CD4-positive, CD25-positive, alpha-beta regulatory T cell (primary cell): ENCODE data around the gene SH3BP1. TPM values are rescaled to one million over a fixed set of nuclear protein-coding genes. Genes with fewer than 3 reads are reported as not detected.
"Not testable (repeated sequence)": the region's sequence is repeated elsewhere in the genome, so short reads cannot be mapped to it uniquely, and the experiment has no call there.

Source experiments
- ATAC-seq, 2 donors: fragments of 150-1000 bp; cut with Tn5 transposase; one replicate each; pipeline ENCODE4 v1.10.0; 2021; ENCODE audit warnings: low read depth in 2 of 2, moderate number of reproducible peaks in 2 of 2, moderate library complexity in 1 of 2
- DNase-seq, 3 donors: peaks; one replicate each; pipeline versions ENCODE4 v3.0.0 to v3.0.0-alpha.2; 2012 to 2022; ENCODE audit warnings: mixed read lengths in 1 of 3
- H3K27ac ChIP-seq: one replicate; pipeline ENCODE4 v1.7.0; 2013; ENCODE audit warnings: mild to moderate bottlenecking, low read length; ENCODE audit not compliant: insufficient read depth, poor library complexity, severe bottlenecking
- H3K27me3 ChIP-seq: one replicate; pipeline ENCODE4 v1.7.0; 2013; ENCODE audit warnings: low read length; ENCODE audit not compliant: control insufficient read depth, insufficient read depth
- H3K36me3 ChIP-seq: one replicate; pipeline ENCODE4 v1.7.0; 2013; ENCODE audit warnings: mild to moderate bottlenecking, low read length, moderate library complexity; ENCODE audit not compliant: control insufficient read depth, insufficient read depth
- H3K4me1 ChIP-seq: 2 replicates; pipeline ENCODE4 v1.7.0; 2013; ENCODE audit warnings: mild to moderate bottlenecking, low read length; ENCODE audit not compliant: insufficient read depth, control insufficient read depth, poor library complexity, severe bottlenecking
- H3K4me3 ChIP-seq: one replicate; pipeline ENCODE4 v1.7.0; 2013; ENCODE audit warnings: low read depth, mild to moderate bottlenecking, low read length, moderate library complexity
- H3K9me3 ChIP-seq, 2 experiments: 1 replicate in 1 of 2; 2 replicates in 1 of 2; pipeline ENCODE4 v1.7.0; 2013; ENCODE audit warnings: low read length in 2 of 2, mild to moderate bottlenecking in 1 of 2, moderate library complexity in 1 of 2; ENCODE audit not compliant: control insufficient read depth in 2 of 2
- H3K27ac Mint-ChIP-seq, 3 donors: one replicate each; pipeline ENCODE4 v1.8.0; 2020 to 2022; ENCODE audit warnings: mild to moderate bottlenecking in 3 of 3, mixed read lengths in 3 of 3, moderate library complexity in 2 of 3
- H3K27me3 Mint-ChIP-seq: one replicate; pipeline ENCODE4 v1.8.0; 2022; ENCODE audit warnings: mild to moderate bottlenecking, mixed read lengths
- H3K36me3 Mint-ChIP-seq: one replicate; pipeline ENCODE4 v1.8.0; 2020; ENCODE audit warnings: mixed read lengths
- H3K4me1 Mint-ChIP-seq, 4 donors: one replicate each; pipeline ENCODE4 v1.8.0; 2020 to 2022; ENCODE audit warnings: mixed read lengths in 4 of 4, mild to moderate bottlenecking in 1 of 4
- H3K4me3 Mint-ChIP-seq, 4 donors: one replicate each; pipeline ENCODE4 v1.8.0; 2020 to 2022; ENCODE audit warnings: mild to moderate bottlenecking in 4 of 4, mixed read lengths in 4 of 4, moderate library complexity in 3 of 4
- H3K9me3 Mint-ChIP-seq, 7 donors: one replicate each; pipeline ENCODE4 v1.8.0; 2020 to 2022; ENCODE audit warnings: mixed read lengths in 7 of 7, mild to moderate bottlenecking in 3 of 7, moderate library complexity in 2 of 7
- polyA plus RNA-seq, 4 donors: library from polyadenylated mRNA; unstranded; fragments of 300-500 nt; fragmentation: Illumina TruSeq; gene quantifications; one replicate each; pipeline ENCODE4 v1.2.3, GENCODE V29; 2021
- total RNA-seq: library from RNA; stranded (reverse); gene quantifications from one replicate; pipeline ENCODE4 v1.2.3, GENCODE V29; 2022

The SH3BP1 gene, protein sequence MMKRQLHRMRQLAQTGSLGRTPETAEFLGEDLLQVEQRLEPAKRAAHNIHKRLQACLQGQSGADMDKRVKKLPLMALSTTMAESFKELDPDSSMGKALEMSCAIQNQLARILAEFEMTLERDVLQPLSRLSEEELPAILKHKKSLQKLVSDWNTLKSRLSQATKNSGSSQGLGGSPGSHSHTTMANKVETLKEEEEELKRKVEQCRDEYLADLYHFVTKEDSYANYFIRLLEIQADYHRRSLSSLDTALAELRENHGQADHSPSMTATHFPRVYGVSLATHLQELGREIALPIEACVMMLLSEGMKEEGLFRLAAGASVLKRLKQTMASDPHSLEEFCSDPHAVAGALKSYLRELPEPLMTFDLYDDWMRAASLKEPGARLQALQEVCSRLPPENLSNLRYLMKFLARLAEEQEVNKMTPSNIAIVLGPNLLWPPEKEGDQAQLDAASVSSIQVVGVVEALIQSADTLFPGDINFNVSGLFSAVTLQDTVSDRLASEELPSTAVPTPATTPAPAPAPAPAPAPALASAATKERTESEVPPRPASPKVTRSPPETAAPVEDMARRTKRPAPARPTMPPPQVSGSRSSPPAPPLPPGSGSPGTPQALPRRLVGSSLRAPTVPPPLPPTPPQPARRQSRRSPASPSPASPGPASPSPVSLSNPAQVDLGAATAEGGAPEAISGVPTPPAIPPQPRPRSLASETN
- total RNA-seq: 126 TPM
- polyA plus RNA-seq: 10 to 100 TPM; 10.1 to 17.8 (median 16.2) TPM

DNA sequence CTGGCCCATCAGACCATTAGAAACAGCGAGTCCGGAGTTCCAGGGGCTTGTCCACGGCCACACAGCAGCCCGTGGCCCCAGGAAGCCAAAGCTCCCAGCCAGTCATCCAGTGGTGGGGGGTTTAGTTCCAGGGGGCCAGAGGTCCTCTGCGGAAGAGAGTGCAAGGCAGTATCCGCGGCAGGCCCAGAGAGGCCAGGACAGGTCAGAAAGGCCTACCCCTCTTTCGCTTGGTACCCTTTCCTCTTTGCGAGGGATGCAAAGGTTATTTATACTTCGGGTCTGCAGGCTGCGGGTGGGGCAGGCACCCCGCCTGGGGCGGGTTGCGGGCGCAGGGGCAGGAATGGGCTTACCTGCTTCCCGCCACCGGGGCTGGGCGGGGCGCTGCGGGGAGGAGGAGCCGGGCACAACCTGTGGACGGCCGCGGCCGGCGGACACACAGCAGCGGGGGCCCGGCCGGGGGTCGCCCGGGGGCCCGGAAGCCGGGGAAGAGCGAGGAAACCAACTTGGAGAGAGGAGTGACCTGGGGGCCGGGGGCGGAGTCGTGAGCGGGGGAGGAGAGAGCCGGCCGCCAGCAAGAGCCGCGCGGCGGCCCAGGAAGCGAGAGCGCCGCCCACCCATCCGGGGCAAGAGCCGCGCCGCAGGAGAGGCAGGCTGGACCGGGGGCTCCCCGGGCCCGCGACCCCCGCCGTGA, at the start of gene SH3BP1:
SH3BP1 (plus strand) TSS at position 600 of the 691 bp plus-strand sequence. CDS start 119 bp downstream, outside the sequence.
- peak; percentile 38 to 43 for ATAC-seq
- Histone ChIP-seq H3K27ac (peak within 1 kb of the TSS; percentile 88), H3K4me3 (peak within 1 kb of the TSS; percentile 84), H3K9me3 (no peaks in the 10 kb centered on the region), H3K4me1 (peaks cover 88% of the 10 kb centered on the region), H3K36me3 (peaks cover 21% of the 10 kb centered on the region), H3K27me3 (no peaks in the 10 kb centered on the region)
- H3K27me3 Mint-ChIP-seq: no peaks in the 10 kb centered on the region
- H3K9me3 Mint-ChIP-seq: no peaks in the 10 kb centered on the region
- H3K36me3 Mint-ChIP-seq: peaks cover 16% of the 10 kb centered on the region
- peak; percentile 53 to 73 (median 67) for DNase-seq
- H3K4me3 Mint-ChIP-seq: peak within 1 kb of the TSS; percentile 91 to 100 (median 98)
- peaks cover 0 to 84% (median 46%) of the 10 kb centered on the region in 4 donors for H3K4me1 Mint-ChIP-seq
- peak within 1 kb of the TSS; percentile 95 to 97 (median 96) for H3K27ac Mint-ChIP-seq

DNA sequence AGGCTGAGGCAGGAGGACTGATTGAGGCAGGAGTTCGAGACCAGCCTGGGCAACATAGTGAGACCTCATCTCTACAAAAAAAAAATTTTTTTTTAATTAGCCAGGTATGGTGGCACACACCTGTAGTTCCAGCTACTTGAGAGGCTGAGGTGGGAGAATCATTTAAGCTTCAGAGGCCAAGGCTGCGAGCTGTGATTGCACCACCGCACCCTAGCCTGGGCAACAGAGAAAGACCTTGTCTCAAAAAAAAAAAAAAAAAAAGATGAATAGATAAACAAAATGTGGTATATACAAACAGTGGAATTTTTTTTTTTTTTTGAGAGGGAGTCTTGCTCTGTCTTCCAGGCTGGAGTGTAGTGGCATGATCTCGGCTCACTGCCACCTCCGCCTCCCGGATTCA, 48.4 kb upstream of the SH3BP1 start:
- Mint-ChIP-seq H3K27me3 (peaks cover 20% of the 10 kb centered on the region), H3K4me3 (peak overlapping the region in 1 of 4 donors; percentile 42), H3K4me1 (peaks cover 6 to 13% (median 11%) of the 10 kb centered on the region in 4 donors)
- H3K4me3 ChIP-seq, H3K36me3 ChIP-seq, ATAC-seq, H3K27ac ChIP-seq, H3K27me3 ChIP-seq, H3K36me3 Mint-ChIP-seq, H3K9me3 ChIP-seq, H3K27ac Mint-ChIP-seq, DNase-seq, H3K9me3 Mint-ChIP-seq: not testable (repeated sequence)
- H3K4me1 ChIP-seq: peaks cover 10% of the 10 kb centered on the region

DNA sequence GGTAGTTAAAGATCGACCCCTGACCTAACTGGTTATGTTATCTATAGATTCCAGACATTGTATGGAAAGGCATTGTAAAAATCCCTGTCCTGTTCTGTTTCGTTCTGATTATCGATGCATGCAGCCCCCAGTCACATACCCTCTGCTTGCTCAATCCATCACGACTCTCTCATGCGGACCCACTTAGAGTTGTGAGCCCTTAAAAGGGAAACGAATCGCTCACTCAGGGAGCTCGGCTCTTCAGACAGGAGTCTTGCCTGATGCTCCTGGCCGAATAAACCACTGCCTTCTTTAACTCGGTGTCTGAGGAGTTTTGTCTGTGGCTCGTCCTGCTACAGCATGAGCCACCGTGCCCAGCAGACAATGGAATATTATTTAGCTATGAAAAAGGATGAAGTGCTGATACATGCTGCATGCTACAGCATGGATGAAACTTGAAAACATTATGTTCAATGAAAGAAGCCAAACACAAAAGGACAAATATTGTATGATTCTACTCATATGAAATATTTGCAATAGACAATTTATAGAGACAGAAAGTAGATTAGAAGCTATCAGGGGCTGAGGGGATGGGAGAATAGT, 47.6 kb upstream of the SH3BP1 start:
- H3K36me3 Mint-ChIP-seq: no peaks in the 10 kb centered on the region
- no peaks in the 10 kb centered on the region for H3K27me3 ChIP-seq
- no peaks in the 10 kb centered on the region for H3K9me3 ChIP-seq
- H3K27me3 Mint-ChIP-seq: peaks cover 22% of the 10 kb centered on the region
- H3K9me3 Mint-ChIP-seq: no peaks in the 10 kb centered on the region
- DNase-seq: no peak
- peak overlapping the region; percentile 9 to 90 (median 83) for H3K4me3 Mint-ChIP-seq
- peak overlapping the region; percentile 71 for H3K4me3 ChIP-seq
- H3K27ac ChIP-seq: peak overlapping the region; percentile 28
- H3K36me3 ChIP-seq: no peaks in the 10 kb centered on the region
- H3K4me1 ChIP-seq: peaks cover 10% of the 10 kb centered on the region
- peaks cover 6 to 13% (median 11%) of the 10 kb centered on the region in 4 donors for H3K4me1 Mint-ChIP-seq
- no peak for ATAC-seq
- H3K27ac Mint-ChIP-seq: peak overlapping the region; percentile 67 to 94 (median 94)

DNA sequence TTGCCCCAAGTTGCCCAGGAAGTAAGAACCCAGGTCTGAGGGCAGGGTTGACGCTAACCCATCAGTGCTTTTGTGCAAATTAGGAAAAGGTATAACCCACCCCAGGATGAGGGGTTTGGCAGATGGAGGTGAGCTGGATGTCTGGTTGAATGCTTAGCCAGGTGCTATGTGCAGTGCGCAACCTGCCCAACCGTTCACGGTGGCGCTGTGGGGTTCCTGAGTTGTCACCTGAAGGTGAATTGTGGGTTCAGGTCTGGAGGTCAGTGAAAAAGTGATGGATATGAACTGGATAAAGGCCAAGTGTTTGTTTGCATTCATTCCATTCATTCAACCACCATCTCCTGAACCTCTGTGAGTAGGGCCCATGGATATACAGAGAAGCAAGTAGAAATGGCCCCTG, 45.2 kb upstream of the SH3BP1 start:
- peaks cover 10% of the 10 kb centered on the region for H3K4me1 ChIP-seq
- Mint-ChIP-seq H3K4me3 (no peak overlapping the region), H3K9me3 (no peaks in the 10 kb centered on the region), H3K4me1 (peaks cover 6 to 13% (median 11%) of the 10 kb centered on the region in 4 donors), H3K27me3 (peaks cover 12% of the 10 kb centered on the region), H3K27ac (no peak overlapping the region), H3K36me3 (no peaks in the 10 kb centered on the region)
- H3K27ac ChIP-seq: no peak overlapping the region
- no peaks in the 10 kb centered on the region for H3K27me3 ChIP-seq
- no peak for ATAC-seq
- H3K4me3 ChIP-seq: no peak overlapping the region
- H3K36me3 ChIP-seq: no peaks in the 10 kb centered on the region
- H3K9me3 ChIP-seq: no peaks in the 10 kb centered on the region
- no peak for DNase-seq

DNA sequence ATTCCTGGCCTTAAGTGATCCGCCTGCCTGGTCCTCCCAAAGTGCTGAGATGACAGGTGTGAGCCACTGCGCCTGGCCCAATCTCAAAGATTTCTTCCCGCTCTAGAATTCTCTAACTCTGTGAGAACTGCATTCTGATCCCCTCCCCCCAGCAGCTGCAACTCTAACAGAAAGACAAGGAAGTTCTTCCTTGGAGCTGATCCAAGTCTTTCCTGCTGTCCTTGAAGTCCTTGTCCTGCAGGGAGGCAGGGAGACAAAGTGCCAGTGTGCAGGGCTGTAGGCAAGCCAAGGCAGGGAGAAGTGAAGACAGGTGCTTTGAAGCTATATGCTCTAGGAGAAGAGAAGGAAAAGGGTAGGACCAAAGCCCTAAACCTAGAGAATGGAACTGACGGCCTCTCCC, 40.3 kb upstream of the SH3BP1 start:
- Histone ChIP-seq H3K36me3 (no peaks in the 10 kb centered on the region), H3K9me3 (no peaks in the 10 kb centered on the region), H3K27me3 (no peaks in the 10 kb centered on the region), H3K4me1 (peaks cover 3% of the 10 kb centered on the region), H3K27ac (no peak overlapping the region), H3K4me3 (no peak overlapping the region)
- no peak for ATAC-seq
- Mint-ChIP-seq H3K4me1 (peaks cover 0 to 20% (median 11%) of the 10 kb centered on the region in 4 donors), H3K27ac (no peak overlapping the region), H3K4me3 (no peak overlapping the region), H3K27me3 (peaks cover 16% of the 10 kb centered on the region), H3K9me3 (no peaks in the 10 kb centered on the region), H3K36me3 (no peaks in the 10 kb centered on the region)
- DNase-seq: no peak

DNA sequence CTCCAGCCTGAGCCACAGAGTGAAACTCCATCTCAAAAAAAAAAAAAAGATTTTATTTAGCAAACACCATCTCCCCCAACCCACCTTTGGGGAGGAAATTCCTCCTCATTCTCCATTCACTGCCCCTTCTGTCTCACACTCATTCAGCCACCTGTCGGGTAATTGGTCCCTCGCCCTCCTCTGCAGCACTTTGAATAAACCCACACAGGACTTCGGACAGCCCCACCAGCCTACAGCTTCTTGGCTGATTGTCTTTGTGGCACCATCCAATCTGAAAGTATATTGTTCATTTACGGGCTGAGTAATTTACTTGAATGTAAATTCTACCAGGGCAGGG, 38.3 kb upstream of the SH3BP1 start:
- Histone ChIP-seq H3K4me1 (peaks cover 20% of the 10 kb centered on the region), H3K4me3 (no peak overlapping the region), H3K27me3 (no peaks in the 10 kb centered on the region), H3K36me3 (no peaks in the 10 kb centered on the region), H3K9me3 (no peaks in the 10 kb centered on the region), H3K27ac (no peak overlapping the region)
- ATAC-seq: no peak
- no peaks in the 10 kb centered on the region for H3K36me3 Mint-ChIP-seq
- peaks cover 16% of the 10 kb centered on the region for H3K27me3 Mint-ChIP-seq
- DNase-seq: no peak
- H3K4me3 Mint-ChIP-seq: no peak overlapping the region
- peaks cover 0 to 2% (median 0%) of the 10 kb centered on the region in 7 donors for H3K9me3 Mint-ChIP-seq
- H3K27ac Mint-ChIP-seq: peak overlapping the region in 2 of 3 donors; percentile 53 to 60
- peaks cover 5 to 37% (median 26%) of the 10 kb centered on the region in 4 donors for H3K4me1 Mint-ChIP-seq
